Measurements from ENCODE around the gene SAG.

GRCh38 chr2:233260661-233261060 is 47.0 kb upstream of the SAG start:
- TF ChIP-seq CTCF (IDR thresholded peaks at IDR 0.05) (no peak), POLR2AphosphoS5 (IDR thresholded peaks at IDR 0.05; ENCODE audit: low read depth, low read length) (no peak), SIN3A (IDR thresholded peaks at IDR 0.05; ENCODE audit: borderline replicate concordance, insufficient read depth, low read depth, low read length) (no peak)
- TF ChIP-seq, protein P1, sequence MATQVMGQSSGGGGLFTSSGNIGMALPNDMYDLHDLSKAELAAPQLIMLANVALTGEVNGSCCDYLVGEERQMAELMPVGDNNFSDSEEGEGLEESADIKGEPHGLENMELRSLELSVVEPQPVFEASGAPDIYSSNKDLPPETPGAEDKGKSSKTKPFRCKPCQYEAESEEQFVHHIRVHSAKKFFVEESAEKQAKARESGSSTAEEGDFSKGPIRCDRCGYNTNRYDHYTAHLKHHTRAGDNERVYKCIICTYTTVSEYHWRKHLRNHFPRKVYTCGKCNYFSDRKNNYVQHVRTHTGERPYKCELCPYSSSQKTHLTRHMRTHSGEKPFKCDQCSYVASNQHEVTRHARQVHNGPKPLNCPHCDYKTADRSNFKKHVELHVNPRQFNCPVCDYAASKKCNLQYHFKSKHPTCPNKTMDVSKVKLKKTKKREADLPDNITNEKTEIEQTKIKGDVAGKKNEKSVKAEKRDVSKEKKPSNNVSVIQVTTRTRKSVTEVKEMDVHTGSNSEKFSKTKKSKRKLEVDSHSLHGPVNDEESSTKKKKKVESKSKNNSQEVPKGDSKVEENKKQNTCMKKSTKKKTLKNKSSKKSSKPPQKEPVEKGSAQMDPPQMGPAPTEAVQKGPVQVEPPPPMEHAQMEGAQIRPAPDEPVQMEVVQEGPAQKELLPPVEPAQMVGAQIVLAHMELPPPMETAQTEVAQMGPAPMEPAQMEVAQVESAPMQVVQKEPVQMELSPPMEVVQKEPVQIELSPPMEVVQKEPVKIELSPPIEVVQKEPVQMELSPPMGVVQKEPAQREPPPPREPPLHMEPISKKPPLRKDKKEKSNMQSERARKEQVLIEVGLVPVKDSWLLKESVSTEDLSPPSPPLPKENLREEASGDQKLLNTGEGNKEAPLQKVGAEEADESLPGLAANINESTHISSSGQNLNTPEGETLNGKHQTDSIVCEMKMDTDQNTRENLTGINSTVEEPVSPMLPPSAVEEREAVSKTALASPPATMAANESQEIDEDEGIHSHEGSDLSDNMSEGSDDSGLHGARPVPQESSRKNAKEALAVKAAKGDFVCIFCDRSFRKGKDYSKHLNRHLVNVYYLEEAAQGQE (IDR thresholded peaks at IDR 0.05; ENCODE audit: insufficient read depth in 1 of 2, low read depth in 2 of 2, low read length in 1 of 2), result no peak

Data from Panc1 (cell line).